ENCODE data around the gene HSD17B8.
"Not testable (repeated sequence)": the region's sequence is repeated elsewhere in the genome, so short reads cannot be mapped to it uniquely, and the experiment has no call there.

Gene HSD17B8

GRCh38 chr6:33217681-33218080 is 13.2 kb downstream of the HSD17B8 start:
- no peak for DNase-seq
- H3K27me3 Mint-ChIP-seq (ENCODE audit: low read depth, poor library complexity) = peaks cover 87% of the 10 kb centered on the region
- TF ChIP-seq CTCF (IDR thresholded peaks at IDR 0.05) = no peak
- peaks cover 38% of the 10 kb centered on the region for H3K4me1 Mint-ChIP-seq
- H3K9me3 Mint-ChIP-seq = peaks cover 3% of the 10 kb centered on the region
- no peak overlapping the region for H3K27ac Mint-ChIP-seq
- H3K4me3 Mint-ChIP-seq = no peak overlapping the region
- no peaks in the 10 kb centered on the region for H3K36me3 Mint-ChIP-seq (ENCODE audit: low read depth)

- H3K4me3 Mint-ChIP-seq; H3K27ac Mint-ChIP-seq; DNase-seq; H3K36me3 Mint-ChIP-seq (ENCODE audit: low read depth): not testable (repeated sequence)
- H3K27me3 Mint-ChIP-seq (ENCODE audit: low read depth, poor library complexity) = peaks cover 77% of the 10 kb centered on the region
- peaks cover 16% of the 10 kb centered on the region for H3K9me3 Mint-ChIP-seq
- peaks cover 13% of the 10 kb centered on the region for H3K4me1 Mint-ChIP-seq
Observed at GRCh38 chr6:33226503-33227120, 22.2 kb downstream of the HSD17B8 start.

- DNase-seq = peak; percentile 43
- peak overlapping the region; percentile 63 for H3K4me3 Mint-ChIP-seq
- peaks cover 78% of the 10 kb centered on the region for H3K4me1 Mint-ChIP-seq
- peaks cover 32% of the 10 kb centered on the region for H3K27me3 Mint-ChIP-seq (ENCODE audit: low read depth, poor library complexity)
- no peaks in the 10 kb centered on the region for H3K36me3 Mint-ChIP-seq (ENCODE audit: low read depth)
- peak overlapping the region; percentile 92 for H3K27ac Mint-ChIP-seq
- no peak for TF ChIP-seq CTCF (IDR thresholded peaks at IDR 0.05)
- H3K9me3 Mint-ChIP-seq = peaks cover 5% of the 10 kb centered on the region
Observed at GRCh38 chr6:33235221-33235634, 30.8 kb downstream of the HSD17B8 start.

GRCh38 chr6:33236328-33236727 is 31.9 kb downstream of the HSD17B8 start:
- Mint-ChIP-seq H3K36me3 (ENCODE audit: low read depth) (no peaks in the 10 kb centered on the region), H3K4me3 (no peak overlapping the region), H3K4me1 (peaks cover 73% of the 10 kb centered on the region), H3K9me3 (peaks cover 5% of the 10 kb centered on the region), H3K27me3 (ENCODE audit: low read depth, poor library complexity) (peaks cover 34% of the 10 kb centered on the region), H3K27ac (no peak overlapping the region)
- DNase-seq = no peak
- no peak for TF ChIP-seq CTCF (IDR thresholded peaks at IDR 0.05)

GRCh38 chr6:33236852-33237251 is 32.4 kb downstream of the HSD17B8 start:
- TF ChIP-seq CTCF (IDR thresholded peaks at IDR 0.05) = no peak
- DNase-seq = no peak
- Mint-ChIP-seq H3K9me3 (peaks cover 5% of the 10 kb centered on the region), H3K4me3 (no peak overlapping the region), H3K4me1 (peaks cover 68% of the 10 kb centered on the region), H3K27ac (no peak overlapping the region), H3K36me3 (ENCODE audit: low read depth) (no peaks in the 10 kb centered on the region), H3K27me3 (ENCODE audit: low read depth, poor library complexity) (peaks cover 34% of the 10 kb centered on the region)

- no peak for DNase-seq
- Mint-ChIP-seq H3K27ac (peak overlapping the region; percentile 26), H3K4me1 (peaks cover 61% of the 10 kb centered on the region), H3K9me3 (peaks cover 5% of the 10 kb centered on the region), H3K4me3 (peak overlapping the region; percentile 38), H3K27me3 (ENCODE audit: low read depth, poor library complexity) (peaks cover 37% of the 10 kb centered on the region), H3K36me3 (ENCODE audit: low read depth) (no peaks in the 10 kb centered on the region)
- no peak for TF ChIP-seq CTCF (IDR thresholded peaks at IDR 0.05)
Observed at GRCh38 chr6:33237741-33238140, 33.3 kb downstream of the HSD17B8 start.

Measured in nephron progenitor cell (in vitro differentiated cells).